A673 (cell line): ENCODE measurements around the gene WNK2. TPM values are rescaled to one million over a fixed set of nuclear protein-coding genes. Genes with fewer than 3 reads are reported as not detected.

Experiments
- BruUV-seq: library from RNA; stranded (reverse); fragments of 400-500 nt; replicated peaks from 2 replicates; lab custom pipeline; 2021; lab: Mats Ljungman, UMichigan
- CTCF ChIA-PET: fragments of 300-600 bp; sonication (Branson Sonifier 250); formaldehyde crosslinking; loops from one replicate; lab custom pipeline; 2022; ENCODE audit warnings: antibody characterized with exemption; lab: Charles Lee
- POLR2A ChIA-PET: fragments of 300-600 bp; sonication (Branson Sonifier 250); formaldehyde crosslinking; loops from one replicate; lab custom pipeline; 2022; ENCODE audit warnings: antibody characterized with exemption; ENCODE audit not compliant: low non-redundant PET; lab: Charles Lee
- DNase-seq: peaks from one replicate; pipeline ENCODE4 v3.0.0-alpha.2; 2015; ENCODE audit warnings: low spot score
- H3K27ac ChIP-seq: fragments of 200-600 bp; sonication (generic); 2 replicates; pipeline ENCODE4 v1.5.1; 2016; ENCODE audit warnings: mixed run types, low read depth, mild to moderate bottlenecking, mixed read lengths, antibody characterized with exemption, low read length; ENCODE audit not compliant: poor library complexity, severe bottlenecking
- H3K27me3 ChIP-seq: fragments of 200-600 bp; sonication (generic); replicated peaks from 2 replicates; pipeline ENCODE4 v1.6.1; 2017; ENCODE audit warnings: mixed run types, low read depth, mild to moderate bottlenecking, mixed read lengths, antibody characterized with exemption, low read length; ENCODE audit not compliant: insufficient read depth, poor library complexity
- H3K36me3 ChIP-seq: fragments of 200-600 bp; sonication (generic); 2 replicates; pipeline ENCODE4 v1.6.1; 2016; ENCODE audit warnings: mixed run types, mild to moderate bottlenecking, mixed read lengths, antibody characterized with exemption, low read length; ENCODE audit not compliant: insufficient read depth, poor library complexity, severe bottlenecking
- H3K4me1 ChIP-seq: fragments of 200-600 bp; sonication (generic); 2 replicates; pipeline ENCODE4 v1.6.1; 2017; ENCODE audit warnings: mixed run types, mild to moderate bottlenecking, mixed read lengths, antibody characterized with exemption, low read length; ENCODE audit not compliant: insufficient read depth, poor library complexity, severe bottlenecking
- H3K4me3 ChIP-seq: fragments of 200-600 bp; sonication (generic); 2 replicates; pipeline ENCODE4 v1.5.1; 2016; ENCODE audit warnings: low read depth, mixed run types, mild to moderate bottlenecking, mixed read lengths, low read length; ENCODE audit not compliant: poor library complexity, severe bottlenecking
- H3K9me3 ChIP-seq: fragments of 200-600 bp; sonication (generic); 2 replicates; pipeline ENCODE4 v1.6.1; 2016; ENCODE audit warnings: mixed run types, low read depth, mild to moderate bottlenecking, mixed read lengths, antibody characterized with exemption, low read length; ENCODE audit not compliant: poor library complexity, severe bottlenecking
- EZH2 ChIP-seq: fragments of 200-600 bp; sonication (generic); IDR thresholded peaks from 2 replicates; pipeline ENCODE4 v1.6.1; 2017; ENCODE audit warnings: borderline replicate concordance, low read depth, mild to moderate bottlenecking, mixed read lengths, antibody characterized with exemption, low read length; ENCODE audit not compliant: poor library complexity, severe bottlenecking
- intact Hi-C: fragments of 100-400 bp; cut with micrococcal nuclease; formaldehyde crosslinking; loops from one replicate; pipeline ENCODE4 v1.10.0; 2022; ENCODE audit not compliant: unreplicated experiment
- total RNA-seq: library from RNA; stranded (reverse); gene quantifications from 2 replicates; pipeline ENCODE4 v1.2.3, GENCODE V29; 2021
- TF ChIP-seq, protein P1 (sequence below): fragments of 300-800, 200-600 bp; sonication (generic); conservative IDR thresholded peaks from 2 replicates; pipeline ENCODE4 v1.5.1; 2017; ENCODE audit warnings: low read depth, mild to moderate bottlenecking, antibody characterized with exemption, low read length, moderate library complexity, mixed read lengths

The WNK2 gene
- total RNA-seq, 1 experiment from 2014 or later: 9.6 TPM

- H3K27me3 ChIP-seq: no peaks in the 10 kb centered on the region
- no TSS peak for BruUV-seq
- H3K9me3 ChIP-seq: no peaks in the 10 kb centered on the region
- ChIA-PET CTCF (no interaction called here), POLR2A (no interaction called here)
- no peak for TF ChIP-seq EZH2
- TF ChIP-seq, protein P1, sequence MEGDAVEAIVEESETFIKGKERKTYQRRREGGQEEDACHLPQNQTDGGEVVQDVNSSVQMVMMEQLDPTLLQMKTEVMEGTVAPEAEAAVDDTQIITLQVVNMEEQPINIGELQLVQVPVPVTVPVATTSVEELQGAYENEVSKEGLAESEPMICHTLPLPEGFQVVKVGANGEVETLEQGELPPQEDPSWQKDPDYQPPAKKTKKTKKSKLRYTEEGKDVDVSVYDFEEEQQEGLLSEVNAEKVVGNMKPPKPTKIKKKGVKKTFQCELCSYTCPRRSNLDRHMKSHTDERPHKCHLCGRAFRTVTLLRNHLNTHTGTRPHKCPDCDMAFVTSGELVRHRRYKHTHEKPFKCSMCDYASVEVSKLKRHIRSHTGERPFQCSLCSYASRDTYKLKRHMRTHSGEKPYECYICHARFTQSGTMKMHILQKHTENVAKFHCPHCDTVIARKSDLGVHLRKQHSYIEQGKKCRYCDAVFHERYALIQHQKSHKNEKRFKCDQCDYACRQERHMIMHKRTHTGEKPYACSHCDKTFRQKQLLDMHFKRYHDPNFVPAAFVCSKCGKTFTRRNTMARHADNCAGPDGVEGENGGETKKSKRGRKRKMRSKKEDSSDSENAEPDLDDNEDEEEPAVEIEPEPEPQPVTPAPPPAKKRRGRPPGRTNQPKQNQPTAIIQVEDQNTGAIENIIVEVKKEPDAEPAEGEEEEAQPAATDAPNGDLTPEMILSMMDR: no peak
- no peak overlapping the region for H3K4me3 ChIP-seq
- no peak overlapping the region for H3K27ac ChIP-seq
- H3K36me3 ChIP-seq: no peaks in the 10 kb centered on the region
- H3K4me1 ChIP-seq: no peaks in the 10 kb centered on the region
- no peak for DNase-seq
- intact Hi-C loops: no loop called here
Observed at GRCh38 chr9:93207326-93207814, 23.4 kb downstream of the WNK2 start.

DNA sequence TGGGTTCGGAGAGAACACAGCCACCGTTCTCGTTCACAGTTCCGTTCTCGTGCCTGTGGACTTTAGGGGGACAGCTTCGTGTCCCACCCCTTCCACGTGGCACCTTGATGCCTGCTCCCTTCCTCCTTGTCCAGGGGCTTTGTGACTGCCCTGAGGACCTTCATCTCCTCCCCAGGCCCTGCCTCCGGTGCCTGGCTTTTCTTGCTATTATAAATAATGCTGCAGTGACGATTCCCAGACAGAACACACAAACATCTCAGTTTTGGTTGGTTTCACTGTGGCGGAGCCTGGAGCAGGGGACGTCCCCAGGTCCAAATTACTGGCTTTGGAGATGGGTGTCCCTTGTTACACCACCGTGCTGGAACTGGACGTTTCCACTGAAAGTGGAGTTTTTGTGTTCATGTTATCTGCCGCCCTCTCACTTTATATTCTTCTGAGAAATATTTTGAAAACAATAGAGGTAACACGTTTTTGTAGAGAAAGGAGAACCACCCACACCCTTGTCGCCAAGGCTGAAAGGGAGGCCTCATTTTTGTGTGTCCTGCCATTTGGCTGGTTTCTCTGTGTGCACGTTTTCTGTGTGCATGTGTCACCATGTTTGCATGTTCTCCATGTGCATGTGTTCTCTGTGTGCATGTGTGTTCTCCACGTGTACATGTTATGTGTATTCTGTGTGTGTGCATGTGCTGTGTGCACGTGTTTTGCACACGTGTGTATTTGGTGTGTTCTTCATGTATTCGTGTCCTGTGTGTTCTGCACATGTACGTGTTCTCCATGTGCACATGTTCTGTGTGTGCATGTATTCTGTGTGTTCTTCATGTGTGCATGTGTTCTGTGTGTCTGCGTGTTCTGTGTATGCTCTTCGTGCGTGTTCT is 24.2 kb downstream of the WNK2 start:
- CTCF ChIA-PET: no interaction called here
- H3K27ac ChIP-seq: no peak overlapping the region
- no TSS peak for BruUV-seq

DNA sequence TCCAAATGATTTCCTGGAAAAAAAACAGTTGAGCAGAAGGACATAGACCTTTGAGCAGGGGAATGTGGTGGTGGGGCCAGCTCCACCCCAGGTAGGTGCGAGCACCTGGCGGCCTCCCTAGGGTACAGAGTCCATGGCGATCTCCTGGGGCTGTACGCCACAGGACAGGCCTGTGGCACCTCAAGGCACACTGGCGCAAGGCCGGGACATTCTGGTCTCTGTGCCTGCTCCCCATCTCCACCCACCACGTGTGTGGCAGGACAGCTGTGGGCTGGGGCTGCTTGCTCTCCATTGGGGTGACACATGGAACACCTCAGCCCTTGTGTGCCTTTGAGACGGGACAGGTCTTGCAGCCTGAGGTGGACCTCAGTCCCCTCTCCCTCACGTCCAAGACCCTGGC is 25.2 kb downstream of the WNK2 start:
- BruUV-seq: no TSS peak
- intact Hi-C loops: no loop called here
- TF ChIP-seq, protein P1: no peak
- no peak for TF ChIP-seq EZH2
- ChIA-PET POLR2A (no interaction called here), CTCF (no interaction called here)
- Histone ChIP-seq H3K27me3 (no peaks in the 10 kb centered on the region), H3K27ac (no peak overlapping the region), H3K4me1 (no peaks in the 10 kb centered on the region), H3K9me3 (no peaks in the 10 kb centered on the region), H3K36me3 (no peaks in the 10 kb centered on the region), H3K4me3 (no peak overlapping the region)
- no peak for DNase-seq

More for the DNA sequence above, 24.2 kb downstream of the WNK2 start:
- intact Hi-C loops: no loop called here
- TF ChIP-seq, protein P1: no peak
- TF ChIP-seq EZH2: no peak
- Histone ChIP-seq H3K27me3 (no peaks in the 10 kb centered on the region), H3K4me3 (no peak overlapping the region), H3K9me3 (no peaks in the 10 kb centered on the region), H3K36me3 (no peaks in the 10 kb centered on the region), H3K4me1 (no peaks in the 10 kb centered on the region)
- no peak for DNase-seq
- POLR2A ChIA-PET: no interaction called here
